Effector CD8-positive, alpha-beta T cell (primary cell): ENCODE results near the gene MED31.
"Not testable (repeated sequence)": the region's sequence is repeated elsewhere in the genome, so short reads cannot be mapped to it uniquely, and the experiment has no call there.

ENCODE experiments used
- DNase-seq: peaks from one replicate; lab custom pipeline; 2025; lab: John Stamatoyannopoulos, UW

MED31 gene

GRCh38 chr17:6626616-6627015 is 24.8 kb downstream of the MED31 start:
- no peak for DNase-seq

DNA sequence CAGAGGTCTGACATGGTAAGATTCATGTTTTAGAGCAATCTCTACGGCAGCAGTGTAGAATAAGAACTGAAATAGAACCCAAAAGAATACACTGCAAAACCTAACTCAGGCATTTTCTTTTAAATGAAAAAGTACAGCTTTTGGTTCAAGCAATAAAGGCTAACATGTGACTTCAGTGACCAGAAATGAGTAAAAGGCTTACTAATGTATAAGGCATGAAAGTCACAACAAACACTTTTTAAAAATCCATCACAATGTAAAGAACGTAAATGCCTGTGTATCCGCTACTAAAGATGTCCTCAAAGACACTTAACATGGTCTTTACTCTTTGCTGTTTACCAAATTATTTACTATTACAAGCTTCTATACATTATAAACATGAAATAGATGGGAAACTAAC is 27.5 kb downstream of the MED31 start:
- no peak for DNase-seq

DNA sequence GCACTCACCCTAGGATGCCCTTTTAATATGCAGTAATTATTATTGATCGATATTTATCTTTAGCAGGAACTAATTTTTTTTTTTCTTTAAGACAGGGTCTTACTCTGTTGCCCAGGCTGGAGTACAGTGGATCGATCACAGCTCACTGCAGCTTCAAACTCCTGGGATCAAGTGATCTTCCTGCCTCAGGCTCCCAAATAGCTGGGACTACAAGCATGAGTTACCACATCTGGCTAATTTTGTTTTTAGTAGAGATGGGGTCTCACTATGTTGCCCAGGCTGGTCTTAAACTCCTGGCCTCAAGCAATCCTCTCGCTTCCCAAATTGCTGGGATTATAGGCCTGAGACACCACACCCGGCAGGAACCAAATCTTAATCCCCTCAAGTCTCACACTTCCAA is 40.2 kb downstream of the MED31 start:
- DNase-seq, result no peak

DNA sequence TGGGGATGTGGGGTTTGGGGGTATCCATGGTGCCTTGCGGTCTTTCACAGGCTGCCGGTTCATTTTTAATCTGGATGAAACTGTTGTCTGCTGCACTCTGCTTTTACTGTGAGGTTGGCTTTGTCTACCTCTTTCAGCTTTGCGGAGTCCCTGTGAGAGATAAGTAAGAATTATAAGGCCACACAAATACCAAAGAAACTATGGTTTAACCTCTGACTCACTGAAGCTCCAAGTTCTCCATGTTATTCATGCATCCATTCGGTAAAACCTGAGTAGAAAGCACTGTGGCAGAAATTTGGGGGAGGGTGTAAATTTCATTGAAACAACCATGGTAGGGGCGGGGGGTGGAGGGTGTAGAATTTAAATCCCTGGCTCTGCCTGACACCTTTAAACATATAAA is 41.4 kb downstream of the MED31 start:
- DNase-seq, result no peak

DNA sequence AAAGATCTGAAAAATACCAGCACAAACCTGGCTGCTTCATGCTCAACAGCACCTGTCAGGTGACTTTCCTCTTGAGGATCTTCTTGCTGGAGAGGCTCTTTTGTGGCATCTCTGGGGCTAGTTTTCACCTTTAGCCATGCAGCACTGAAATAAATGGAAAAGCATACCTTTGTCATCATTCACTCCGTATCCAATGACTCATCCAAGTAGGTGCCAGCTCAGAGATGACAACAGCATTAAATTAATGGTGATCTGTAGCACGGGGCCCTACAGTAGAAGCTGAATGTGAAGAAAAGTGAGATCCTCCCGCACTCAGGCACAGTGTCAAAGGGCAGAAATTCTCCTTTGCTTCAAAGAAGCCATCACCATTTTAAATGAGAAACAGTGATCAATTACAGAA is 43.1 kb downstream of the MED31 start:
- DNase-seq, result no peak

DNA sequence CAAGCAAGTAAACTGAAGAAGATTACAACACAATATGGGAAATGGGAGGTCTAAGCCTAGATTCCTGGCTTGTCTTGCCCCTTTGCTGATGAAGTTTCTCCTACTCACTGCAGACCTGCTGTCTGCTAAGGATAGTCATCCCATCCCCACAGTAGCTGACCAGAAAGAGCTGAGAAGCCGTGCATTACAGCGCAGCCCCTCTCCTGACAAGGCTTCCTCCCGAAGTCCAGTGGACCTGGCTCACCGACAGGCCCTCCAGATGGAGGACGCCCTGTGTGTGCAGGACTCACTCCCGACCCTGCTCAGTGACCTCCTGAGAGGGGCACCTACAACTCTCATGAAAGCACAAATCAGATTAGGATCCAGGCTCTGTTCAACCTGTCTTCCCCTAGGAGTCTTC is 46.3 kb downstream of the MED31 start:
- DNase-seq, result no peak

- DNase-seq, result no peak
Observed at GRCh38 chr17:6603744-6604325, 47.6 kb downstream of the MED31 start.

GRCh38 chr17:6602141-6602540 is 49.3 kb downstream of the MED31 start:
- DNase-seq, result no peak

- no peak for DNase-seq
Observed at GRCh38 chr17:6599364-6599763, 52.0 kb downstream of the MED31 start.

- no peak for DNase-seq
Observed at GRCh38 chr17:6597727-6598126, 53.7 kb downstream of the MED31 start.

DNA sequence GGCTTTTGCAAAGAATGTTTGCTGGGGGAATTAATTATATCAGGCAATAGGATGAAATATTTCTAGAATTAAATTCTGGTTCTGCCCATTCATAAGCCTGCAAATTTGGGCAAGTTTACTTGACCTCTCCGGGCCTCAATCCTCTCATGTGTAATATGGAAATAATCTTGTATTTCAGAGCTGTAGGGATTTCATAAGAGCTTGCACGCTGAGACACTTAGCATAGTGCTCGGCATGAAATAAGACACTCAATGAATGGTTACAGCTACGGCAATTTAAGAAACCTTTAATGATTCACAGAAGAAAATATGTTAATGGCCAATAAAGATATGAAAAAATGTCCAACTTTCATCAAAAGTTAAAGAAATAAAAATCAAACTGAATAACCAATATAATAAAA is 54.5 kb downstream of the MED31 start:
- no peak for DNase-seq

GRCh38 chr17:6596511-6596910 is 54.9 kb downstream of the MED31 start:
- DNase-seq, result no peak

- DNase-seq, result no peak
Observed at GRCh38 chr17:6596081-6596480, 55.3 kb downstream of the MED31 start.

DNA sequence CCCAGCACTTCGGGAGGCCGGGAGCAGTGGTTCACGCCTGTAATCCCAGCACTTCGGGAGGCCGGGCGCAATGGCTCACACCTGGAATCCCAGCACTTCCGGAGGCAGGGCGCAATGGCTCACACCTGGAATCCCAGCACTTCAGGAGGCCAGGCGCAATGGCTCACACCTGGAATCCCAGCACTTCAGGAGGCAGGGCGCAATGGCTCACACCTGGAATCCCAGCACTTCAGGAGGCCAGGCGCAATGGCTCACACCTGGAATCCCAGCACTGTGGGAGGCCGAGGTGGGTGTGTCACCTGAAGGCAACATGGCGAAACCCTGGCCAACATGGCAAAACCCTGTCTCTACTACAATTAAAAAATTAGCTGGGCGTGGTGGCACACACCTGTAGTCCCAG is 58.0 kb downstream of the MED31 start:
- not testable (repeated sequence) for DNase-seq
